DOHH2 (cell line): Measurements from ENCODE around the gene DLGAP1.

Experiments used
- CTCF ChIP-seq: fragments of 200-600 bp; sonication (generic); IDR thresholded peaks from one replicate; pipeline ENCODE4 v1.5.1; 2014; ENCODE audit warnings: antibody characterized with exemption, mild to moderate bottlenecking, low read depth, low read length; ENCODE audit not compliant: poor library complexity, severe bottlenecking
- EZH2phosphoT487 ChIP-seq: fragments of 200-600 bp; sonication (generic); IDR thresholded peaks from 2 replicates; pipeline ENCODE4 v1.6.1; 2017; ENCODE audit warnings: borderline replicate concordance, mild to moderate bottlenecking, antibody characterized with exemption, low read length, moderate library complexity, mixed read lengths

GRCh38 chr18:3631887-3632286, 823.2 kb downstream of the DLGAP1 start:
- TF ChIP-seq CTCF (no peak), EZH2phosphoT487 (no peak)
